Measurements from ENCODE around the gene ICAM4. TPM values are rescaled to one million over a fixed set of nuclear protein-coding genes. Genes with fewer than 3 reads are reported as not detected.

ICAM4 gene
- total and polyA plus RNA-seq, 2 of the 13 experiments (the other 11 are each of a cell fraction or from before 2014, with no cell fraction given) = 2.9 to 4.0 TPM

- no peak for TF ChIP-seq ZNF512B (CRISPR knock-in tag; IDR thresholded peaks at IDR 0.05; ENCODE audit: borderline replicate concordance)
- TF ChIP-seq YY1 (IDR thresholded peaks at IDR 0.05; ENCODE audit: insufficient read depth, insufficient replicate concordance, low read depth, low read length) = no peak
- TF ChIP-seq PPARG (CRISPR knock-in tag; conservative IDR thresholded peaks at IDR 0.05) = peak; percentile 90
- no peak for TF ChIP-seq ATF1 (CRISPR knock-in tag; IDR thresholded peaks at IDR 0.05)
- TF ChIP-seq NFYC (CRISPR knock-in tag; IDR thresholded peaks at IDR 0.05) = no peak
- TF ChIP-seq MAF1 (CRISPR knock-in tag; IDR thresholded peaks at IDR 0.05; ENCODE audit: borderline replicate concordance) = no peak
- no peak for TF ChIP-seq MATR3 (CRISPR knock-in tag; IDR thresholded peaks at IDR 0.05)
- no peak for TF ChIP-seq RFXANK (CRISPR knock-in tag; IDR thresholded peaks at IDR 0.05)
- TF ChIP-seq, protein P1, sequence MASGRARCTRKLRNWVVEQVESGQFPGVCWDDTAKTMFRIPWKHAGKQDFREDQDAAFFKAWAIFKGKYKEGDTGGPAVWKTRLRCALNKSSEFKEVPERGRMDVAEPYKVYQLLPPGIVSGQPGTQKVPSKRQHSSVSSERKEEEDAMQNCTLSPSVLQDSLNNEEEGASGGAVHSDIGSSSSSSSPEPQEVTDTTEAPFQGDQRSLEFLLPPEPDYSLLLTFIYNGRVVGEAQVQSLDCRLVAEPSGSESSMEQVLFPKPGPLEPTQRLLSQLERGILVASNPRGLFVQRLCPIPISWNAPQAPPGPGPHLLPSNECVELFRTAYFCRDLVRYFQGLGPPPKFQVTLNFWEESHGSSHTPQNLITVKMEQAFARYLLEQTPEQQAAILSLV (CRISPR knock-in tag; IDR thresholded peaks at IDR 0.05; ENCODE audit: borderline replicate concordance) = peak; percentile 42; the same call in 1 of the 2 replicates
- TF ChIP-seq, protein P2, sequence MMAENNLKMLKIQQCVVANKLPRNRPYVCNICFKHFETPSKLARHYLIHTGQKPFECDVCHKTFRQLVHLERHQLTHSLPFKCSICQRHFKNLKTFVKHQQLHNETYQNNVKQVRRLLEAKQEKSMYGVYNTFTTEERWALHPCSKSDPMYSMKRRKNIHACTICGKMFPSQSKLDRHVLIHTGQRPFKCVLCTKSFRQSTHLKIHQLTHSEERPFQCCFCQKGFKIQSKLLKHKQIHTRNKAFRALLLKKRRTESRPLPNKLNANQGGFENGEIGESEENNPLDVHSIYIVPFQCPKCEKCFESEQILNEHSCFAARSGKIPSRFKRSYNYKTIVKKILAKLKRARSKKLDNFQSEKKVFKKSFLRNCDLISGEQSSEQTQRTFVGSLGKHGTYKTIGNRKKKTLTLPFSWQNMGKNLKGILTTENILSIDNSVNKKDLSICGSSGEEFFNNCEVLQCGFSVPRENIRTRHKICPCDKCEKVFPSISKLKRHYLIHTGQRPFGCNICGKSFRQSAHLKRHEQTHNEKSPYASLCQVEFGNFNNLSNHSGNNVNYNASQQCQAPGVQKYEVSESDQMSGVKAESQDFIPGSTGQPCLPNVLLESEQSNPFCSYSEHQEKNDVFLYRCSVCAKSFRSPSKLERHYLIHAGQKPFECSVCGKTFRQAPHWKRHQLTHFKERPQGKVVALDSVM (CRISPR knock-in tag; IDR thresholded peaks at IDR 0.05) = peak; percentile 98
- TF ChIP-seq MEIS1 (CRISPR knock-in tag; IDR thresholded peaks at IDR 0.05; ENCODE audit: borderline replicate concordance) = peak; percentile 94
- TF ChIP-seq GPBP1L1 (CRISPR knock-in tag; IDR thresholded peaks at IDR 0.05) = no peak
- no peak for TF ChIP-seq ZNF564 (CRISPR knock-in tag; IDR thresholded peaks at IDR 0.05)
- no peak for TF ChIP-seq ZSCAN29 (CRISPR knock-in tag; conservative IDR thresholded peaks at IDR 0.05)
- TF ChIP-seq FOXO4 (CRISPR knock-in tag; conservative IDR thresholded peaks at IDR 0.05) = no peak
- TF ChIP-seq SIX1 (CRISPR knock-in tag; IDR thresholded peaks at IDR 0.05; ENCODE audit: borderline replicate concordance) = no peak
- TF ChIP-seq ZNF839 (CRISPR knock-in tag; IDR thresholded peaks at IDR 0.05; ENCODE audit: borderline replicate concordance) = no peak
- peak; percentile 57; the same call in 1 of the 2 replicates for TF ChIP-seq ZNF605 (CRISPR knock-in tag; IDR thresholded peaks at IDR 0.05)
- no peak for TF ChIP-seq THRA (CRISPR knock-in tag; IDR thresholded peaks at IDR 0.05; ENCODE audit: borderline replicate concordance)
- peak; percentile 86 for TF ChIP-seq NKX3-1 (CRISPR knock-in tag; IDR thresholded peaks at IDR 0.05)
These were observed 48.5 kb upstream of the ICAM4 start (continued) for GRCh38 chr19:10238172-10238783.
